OCI-M2 (cell line): ENCODE measurements around the gene SASS6.

ENCODE experiments used
- DNase-seq: peaks from one replicate; lab custom pipeline; 2025; ENCODE audit not compliant: unreplicated experiment; lab: John Stamatoyannopoulos, UW

The SASS6 gene, protein sequence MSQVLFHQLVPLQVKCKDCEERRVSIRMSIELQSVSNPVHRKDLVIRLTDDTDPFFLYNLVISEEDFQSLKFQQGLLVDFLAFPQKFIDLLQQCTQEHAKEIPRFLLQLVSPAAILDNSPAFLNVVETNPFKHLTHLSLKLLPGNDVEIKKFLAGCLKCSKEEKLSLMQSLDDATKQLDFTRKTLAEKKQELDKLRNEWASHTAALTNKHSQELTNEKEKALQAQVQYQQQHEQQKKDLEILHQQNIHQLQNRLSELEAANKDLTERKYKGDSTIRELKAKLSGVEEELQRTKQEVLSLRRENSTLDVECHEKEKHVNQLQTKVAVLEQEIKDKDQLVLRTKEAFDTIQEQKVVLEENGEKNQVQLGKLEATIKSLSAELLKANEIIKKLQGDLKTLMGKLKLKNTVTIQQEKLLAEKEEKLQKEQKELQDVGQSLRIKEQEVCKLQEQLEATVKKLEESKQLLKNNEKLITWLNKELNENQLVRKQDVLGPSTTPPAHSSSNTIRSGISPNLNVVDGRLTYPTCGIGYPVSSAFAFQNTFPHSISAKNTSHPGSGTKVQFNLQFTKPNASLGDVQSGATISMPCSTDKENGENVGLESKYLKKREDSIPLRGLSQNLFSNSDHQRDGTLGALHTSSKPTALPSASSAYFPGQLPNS

DNA sequence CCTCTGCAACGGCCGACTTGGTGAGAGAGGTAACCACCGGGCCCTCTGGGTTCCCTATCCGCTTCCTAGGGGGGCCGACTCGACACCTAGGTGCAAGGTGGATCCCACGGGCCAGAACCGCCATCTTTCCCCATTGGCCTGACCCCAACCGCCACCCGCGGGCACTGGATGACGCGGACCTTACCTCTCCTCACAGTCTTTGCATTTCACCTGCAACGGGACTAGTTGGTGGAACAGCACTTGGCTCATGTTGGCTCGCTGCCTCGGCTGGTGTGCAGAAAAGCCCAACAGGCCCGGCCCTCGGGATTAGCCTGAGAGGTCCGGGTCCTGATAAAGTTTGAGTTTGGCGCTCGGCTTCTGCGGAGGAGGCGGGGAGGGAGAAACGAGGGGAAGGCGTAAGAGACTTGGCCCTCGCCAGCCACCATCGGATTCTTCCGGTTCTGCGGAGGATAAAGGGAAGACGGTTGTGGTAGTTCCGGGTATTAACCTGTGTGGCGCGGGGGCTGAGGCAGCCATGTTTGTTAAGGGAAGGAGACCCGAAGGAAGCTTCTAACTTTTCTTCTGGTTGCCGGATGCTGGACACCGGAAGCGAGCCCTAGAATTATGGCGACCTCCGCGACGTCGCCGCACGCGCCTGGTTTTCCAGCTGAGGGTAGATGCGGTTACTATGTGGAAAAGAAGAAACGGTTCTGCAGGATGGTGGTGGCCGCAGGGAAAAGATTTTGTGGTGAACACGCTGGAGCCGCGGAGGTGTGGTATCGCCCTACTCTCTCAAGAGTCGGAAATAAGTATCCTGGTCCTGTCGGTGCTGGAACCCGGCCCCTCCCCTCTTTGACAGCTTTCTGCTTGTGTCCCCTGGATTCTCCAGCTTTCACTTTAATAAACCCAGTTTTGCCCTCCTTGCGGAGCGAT lies at the start of gene SASS6, which contains the start of gene TRMT13:
TSS of gene SASS6 (minus strand) at position 365 of the 912 bp plus-strand sequence. CDS start at position 249, 116 bp downstream.
TSS of gene TRMT13 (plus strand) at position 598 of the 912 bp plus-strand sequence. CDS start at position 604, 6 bp downstream.
- peak; percentile 61 for DNase-seq

DNA sequence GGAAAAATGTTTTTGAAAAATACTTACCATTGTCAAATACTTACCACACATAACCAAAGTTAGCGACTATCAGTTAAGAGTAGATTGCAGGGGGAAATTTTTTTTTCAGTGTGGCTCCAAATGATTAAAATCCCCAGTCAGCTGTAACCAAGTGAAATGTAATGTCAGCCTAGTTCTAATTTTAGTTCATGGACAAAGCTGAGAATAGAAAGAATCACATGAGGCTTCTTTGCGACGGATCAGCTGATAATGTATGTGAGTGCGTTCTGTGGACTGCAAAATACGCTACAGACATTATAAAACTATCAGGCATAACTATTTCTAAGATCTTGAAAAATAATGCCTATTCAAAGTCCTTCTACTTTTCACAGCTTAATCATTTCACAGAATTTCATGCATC lies 45.4 kb upstream of the SASS6 start, which contains the start of gene LRRC39:
TSS of gene LRRC39 (minus strand) at position 166 of the 400 bp plus-strand sequence. CDS start 9,740 bp downstream, outside the sequence.
- DNase-seq, result no peak

DNA sequence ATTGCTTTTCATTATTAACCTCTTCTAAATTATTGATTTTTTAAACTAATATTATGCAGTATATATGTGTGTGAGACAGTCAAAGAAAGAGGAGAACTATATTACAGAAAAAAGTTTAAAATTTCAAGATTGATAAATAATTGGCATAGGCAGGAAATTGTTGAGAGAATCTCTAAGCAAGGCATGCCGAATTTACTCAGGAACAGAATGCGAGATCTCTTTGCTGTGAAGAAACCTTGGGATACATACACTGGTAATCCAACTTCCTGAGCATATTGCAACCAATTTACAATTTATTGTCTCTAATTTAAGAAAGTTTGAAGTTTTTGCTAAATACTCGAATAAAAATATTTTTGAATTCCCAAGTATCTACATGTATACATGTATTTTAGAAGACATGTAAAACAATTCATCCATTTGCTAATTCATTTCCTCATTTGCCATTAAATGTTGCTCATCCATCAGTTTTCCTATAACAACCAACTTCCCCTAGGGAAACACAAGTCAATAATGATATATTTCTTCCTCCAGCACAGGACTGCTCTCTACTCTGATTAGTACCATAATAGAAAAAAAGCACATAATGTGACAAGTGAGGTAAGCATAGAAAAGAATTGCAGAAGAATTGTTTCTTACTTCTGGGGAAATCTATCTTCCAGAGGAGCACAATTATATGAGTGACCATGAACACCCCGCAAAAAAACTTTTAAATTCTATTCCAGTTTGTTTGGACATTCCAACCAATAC lies 44.7 kb upstream of the SASS6 start:
- DNase-seq, result no peak

DNA sequence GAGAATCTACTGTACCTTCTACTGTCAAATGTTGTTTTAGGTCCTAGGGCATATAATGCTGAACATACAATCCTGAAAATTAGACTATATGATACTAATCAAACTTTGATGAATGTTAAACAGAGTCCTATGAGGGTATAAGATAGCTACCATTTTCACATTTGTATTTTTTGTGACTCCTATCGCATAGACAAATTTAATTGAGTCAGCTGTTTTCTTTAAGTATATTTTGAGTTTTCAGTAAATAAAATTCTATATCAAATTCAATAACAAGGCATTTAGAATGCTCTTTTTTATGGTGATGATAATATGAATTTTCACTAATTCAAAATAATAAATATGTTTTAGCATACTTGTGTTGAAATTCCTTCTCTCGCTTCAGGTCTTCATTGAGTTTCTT lies 35.3 kb upstream of the SASS6 start:
- no peak for DNase-seq

DNA sequence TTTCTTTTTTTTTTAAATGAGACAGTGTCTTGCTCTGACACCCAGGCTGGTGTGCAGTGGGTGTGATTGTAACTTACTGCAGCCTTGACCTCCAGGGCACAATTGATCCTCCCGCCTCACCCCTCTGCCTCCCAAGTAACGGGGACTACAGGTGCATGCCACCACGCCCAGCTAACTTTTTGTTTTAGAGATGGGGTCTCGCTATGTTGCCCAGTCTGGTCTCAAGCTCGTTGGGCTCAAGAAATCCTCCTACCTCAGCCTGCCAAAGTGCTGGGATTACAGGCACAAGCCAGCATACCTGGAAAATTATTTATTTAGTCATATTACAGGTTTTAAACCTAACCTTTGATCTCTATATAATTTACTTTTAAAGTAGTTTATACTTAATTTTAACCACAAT lies 32.0 kb upstream of the SASS6 start:
- no peak for DNase-seq

DNA sequence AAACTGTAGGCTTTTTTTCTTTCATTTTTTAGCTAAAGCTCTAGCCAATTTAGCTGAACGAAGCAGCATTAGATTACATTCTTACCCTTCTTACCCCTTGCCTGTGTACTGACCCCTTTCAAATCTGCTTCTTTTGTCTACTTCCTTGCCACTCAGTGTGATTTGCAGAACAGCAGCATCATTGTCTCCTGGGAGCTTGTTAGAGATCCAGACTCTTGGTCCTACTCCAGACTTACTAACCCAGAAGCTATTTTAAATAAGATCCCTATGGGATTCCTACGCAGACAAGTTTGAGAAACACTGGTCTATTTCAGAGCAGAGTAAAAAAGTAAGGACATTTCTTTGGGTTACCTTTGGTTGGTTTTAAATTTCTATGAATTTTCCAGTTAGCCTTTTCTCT lies 31.5 kb upstream of the SASS6 start:
- DNase-seq, result no peak

DNA sequence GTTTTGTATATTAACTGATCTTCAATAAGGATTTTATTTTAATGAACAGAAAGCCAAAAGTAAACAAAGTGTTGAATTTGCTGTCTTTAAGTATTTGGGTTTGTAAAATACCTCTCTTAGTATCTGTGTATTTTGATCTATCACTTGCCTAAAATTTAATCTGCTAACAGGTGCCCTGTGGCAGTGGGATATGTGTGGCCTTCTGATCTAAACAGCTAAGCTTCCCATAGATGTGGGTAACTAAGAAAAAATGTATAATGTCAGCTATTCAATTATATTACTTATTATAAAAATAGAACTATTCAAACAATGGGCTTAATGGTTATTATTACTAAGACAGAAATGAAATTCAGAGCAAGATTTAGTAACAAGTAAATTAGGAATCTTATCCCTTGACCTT lies 30.2 kb upstream of the SASS6 start:
- no peak for DNase-seq

DNA sequence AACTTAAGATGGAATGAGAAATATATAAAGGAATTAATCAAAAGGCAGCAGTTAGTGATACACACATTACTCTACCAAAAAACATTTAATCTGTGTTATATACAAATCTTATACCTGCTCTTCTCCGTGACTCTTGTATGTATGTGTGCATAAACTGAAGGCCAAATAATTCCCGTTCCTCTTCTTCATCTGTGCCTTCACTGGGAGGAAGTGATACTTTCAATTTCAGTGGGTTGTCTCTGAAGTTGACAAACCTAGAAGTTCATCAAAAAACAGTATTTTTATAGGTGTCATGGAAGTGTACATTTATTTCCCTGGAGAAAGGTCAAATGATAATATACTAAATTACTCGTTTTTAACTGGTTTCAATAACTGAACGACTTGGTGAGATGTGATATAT lies 19.5 kb upstream of the SASS6 start:
- DNase-seq, result no peak

DNA sequence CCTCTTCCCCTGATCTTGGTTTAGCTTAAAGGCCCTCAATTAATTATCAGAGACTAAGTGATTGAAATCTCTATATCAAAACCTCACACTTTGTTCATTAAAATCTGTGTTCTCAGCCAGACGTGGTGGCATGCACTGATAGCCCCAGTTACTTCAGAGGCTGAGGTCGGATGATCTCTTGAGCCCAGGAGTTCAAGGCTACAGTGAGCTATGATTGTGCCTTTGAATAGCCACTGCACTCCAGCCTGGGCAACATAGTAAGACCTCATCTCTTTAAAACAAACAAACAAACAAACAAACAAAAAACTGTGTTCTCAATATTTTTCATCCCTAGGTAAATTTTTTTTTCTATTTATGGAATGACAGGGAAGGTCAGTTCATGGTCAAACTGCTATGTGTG lies 18.9 kb upstream of the SASS6 start:
- no peak for DNase-seq

DNA sequence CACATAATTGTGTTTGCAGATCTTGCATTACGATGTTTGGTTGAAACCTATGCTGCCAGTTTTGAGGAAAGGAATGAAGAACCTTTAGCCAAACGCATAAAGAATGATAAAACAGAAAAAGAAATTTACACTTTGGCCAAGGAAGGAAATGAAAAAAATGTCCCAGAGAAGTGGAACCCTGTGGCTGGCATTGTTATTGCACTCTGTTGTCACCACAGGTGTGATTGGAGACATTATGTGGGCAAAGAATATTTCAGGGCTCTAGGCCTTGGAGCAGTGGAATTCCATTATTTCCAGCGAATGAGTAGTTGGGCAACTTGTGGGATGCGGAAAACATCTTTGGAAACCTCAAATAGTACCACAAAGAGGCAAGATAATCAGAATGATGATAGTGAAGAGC lies 15.1 kb upstream of the SASS6 start:
- no peak for DNase-seq

DNA sequence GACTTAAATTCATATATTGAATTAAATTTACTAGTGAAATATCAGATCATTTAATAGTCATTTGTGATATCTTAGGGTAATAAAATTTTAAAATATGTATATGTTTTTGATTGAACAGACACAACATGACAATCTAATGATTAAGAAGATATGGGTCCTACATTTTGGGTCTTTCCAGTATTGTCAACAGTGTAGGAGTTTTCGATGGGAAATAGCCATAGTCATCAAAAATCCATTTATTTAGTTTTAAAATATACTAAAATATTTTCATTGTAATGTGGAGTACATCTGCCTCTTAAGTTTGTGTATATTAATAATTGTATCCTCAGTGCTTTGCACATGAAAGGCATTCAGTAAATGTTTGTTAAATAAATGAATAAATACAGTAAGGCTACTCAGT lies 14.2 kb upstream of the SASS6 start:
- DNase-seq, result no peak

DNA sequence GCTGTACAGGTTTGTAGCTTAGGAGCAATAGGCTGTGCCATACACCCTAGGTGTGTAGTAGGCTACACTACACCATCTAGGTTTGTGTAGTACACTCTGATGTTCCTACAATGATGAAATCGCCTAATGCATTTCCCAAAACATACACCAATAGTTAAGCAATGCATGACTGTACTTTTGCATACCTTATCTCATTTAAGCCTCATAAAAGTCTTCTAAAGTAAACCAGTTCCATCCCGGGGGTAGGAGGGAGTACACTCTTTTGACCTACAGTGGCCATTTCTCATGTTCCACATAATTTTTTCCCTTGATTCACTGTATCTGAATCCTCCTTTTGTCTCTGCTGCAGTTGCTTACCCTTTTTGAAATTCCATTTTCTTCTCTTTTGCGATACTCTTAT lies 12.4 kb upstream of the SASS6 start:
- no peak for DNase-seq

DNA sequence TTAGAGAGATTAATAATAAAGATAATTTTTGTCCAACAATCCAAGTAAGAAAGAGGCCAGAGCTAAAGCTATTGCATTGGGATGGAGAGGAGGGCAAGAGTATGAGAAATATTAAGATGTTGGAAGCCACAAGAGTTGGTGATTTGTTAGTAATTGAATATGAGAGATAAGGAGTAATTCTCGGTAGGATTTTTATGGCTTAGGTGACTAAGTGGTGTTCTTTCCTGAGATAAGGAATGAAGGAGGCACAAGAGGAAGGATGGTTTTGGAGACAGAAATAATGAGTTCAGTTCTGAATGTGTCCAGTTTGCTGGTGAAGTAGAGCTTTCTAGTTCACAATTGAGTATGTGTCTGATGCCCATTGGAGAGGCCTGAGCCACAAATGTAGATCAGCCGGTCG lies 9.6 kb upstream of the SASS6 start:
- no peak for DNase-seq

DNA sequence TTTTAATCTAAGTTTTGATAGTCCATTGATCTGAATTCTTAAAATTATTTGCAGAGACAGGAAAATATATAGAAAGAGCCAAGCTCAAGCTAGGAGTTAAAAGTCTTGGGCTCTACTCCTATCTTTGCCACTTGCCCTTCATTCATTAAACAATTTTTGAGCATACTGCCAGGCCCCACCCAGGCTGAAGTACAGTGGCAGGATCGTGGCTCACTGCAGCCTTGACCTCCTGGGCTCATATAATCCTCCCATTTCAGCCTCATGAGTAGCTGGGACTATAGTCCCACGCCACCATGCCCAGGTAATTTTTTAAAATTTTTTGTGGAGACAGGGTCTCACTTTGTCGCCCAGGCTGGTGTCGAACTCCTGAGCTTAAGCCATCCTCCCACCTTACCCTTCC lies 8.5 kb upstream of the SASS6 start:
- no peak for DNase-seq

DNA sequence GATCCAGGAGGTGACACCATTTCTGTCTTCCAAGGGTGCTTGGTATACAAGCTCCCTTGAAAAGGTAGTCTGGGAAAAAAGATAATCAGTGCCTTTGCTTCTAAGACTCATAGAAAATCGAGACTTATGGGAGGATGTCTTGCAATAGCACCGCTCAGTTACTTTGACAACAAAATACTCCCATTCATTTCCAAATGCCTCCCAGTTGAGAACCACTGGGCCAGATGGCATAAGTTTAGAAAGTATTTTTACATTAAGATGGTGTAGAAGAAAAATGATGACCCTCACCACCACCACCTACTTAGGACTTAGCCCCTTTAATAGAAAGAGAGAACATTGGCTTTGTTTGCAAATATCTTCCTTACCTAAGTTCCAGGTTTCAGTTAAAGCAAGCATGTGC lies 4.9 kb upstream of the SASS6 start:
- no peak for DNase-seq

DNA sequence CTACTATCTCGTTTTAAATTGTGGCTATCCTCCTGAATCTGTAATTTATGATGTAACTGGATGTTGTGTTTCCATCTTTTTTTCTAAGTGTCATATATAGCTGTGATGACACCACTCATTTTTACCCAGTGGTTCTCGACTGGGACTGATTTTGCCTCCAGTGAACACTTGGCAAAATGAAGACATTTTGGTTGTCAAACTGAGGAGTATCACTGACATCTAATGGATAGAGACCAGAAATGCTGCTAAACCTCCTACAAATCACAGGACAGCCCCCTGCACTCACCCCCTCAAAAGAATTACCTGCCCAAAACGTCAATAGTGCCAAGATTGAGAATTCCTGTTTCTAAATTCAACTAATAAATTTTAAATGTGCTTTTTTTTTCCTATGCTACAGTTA lies 2.1 kb upstream of the SASS6 start:
- no peak for DNase-seq

DNA sequence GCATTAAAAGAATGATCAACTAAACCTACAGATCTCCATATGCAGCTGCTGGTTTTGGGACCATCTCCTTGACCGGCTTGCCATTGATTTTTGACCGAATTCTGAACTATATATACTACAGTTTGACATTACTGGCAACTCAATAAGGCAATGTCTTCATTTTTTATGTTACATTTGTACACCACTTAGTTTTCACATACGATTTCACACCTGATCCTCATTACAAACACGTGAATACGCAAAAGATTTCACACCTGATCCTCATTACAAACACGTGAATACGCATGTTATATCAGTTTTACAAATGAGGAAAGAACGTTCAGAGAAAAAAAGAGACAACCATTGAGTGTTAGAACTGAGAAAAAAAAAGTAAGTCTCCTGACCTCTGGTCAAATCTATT lies 1.1 kb downstream of the SASS6 start:
- DNase-seq, result no peak

DNA sequence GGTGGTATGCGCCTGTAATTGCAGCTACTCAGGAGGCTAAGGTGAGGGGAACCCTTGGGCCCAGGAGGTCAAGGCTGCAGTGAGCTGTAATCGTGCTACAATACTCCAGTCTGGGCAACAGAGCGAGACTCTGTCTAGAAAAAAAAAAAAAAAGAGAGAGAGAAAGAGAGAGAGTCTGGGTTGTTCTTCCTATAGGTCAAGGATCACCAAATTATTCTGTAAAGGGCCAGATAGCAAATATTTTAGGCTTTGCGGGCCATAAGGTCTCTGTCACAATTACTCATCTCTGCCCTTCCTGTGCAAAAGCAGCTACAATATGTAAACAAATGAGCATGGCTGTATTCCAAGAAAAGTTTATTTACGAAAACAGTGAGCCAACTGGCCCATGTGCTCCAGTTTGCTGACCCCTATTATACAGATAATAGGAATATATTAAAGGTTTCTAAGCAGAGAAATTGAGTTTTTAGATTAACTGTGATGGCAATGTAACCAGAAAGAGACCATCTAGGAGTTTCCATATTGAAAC lies 2.1 kb downstream of the SASS6 start:
- no peak for DNase-seq

DNA sequence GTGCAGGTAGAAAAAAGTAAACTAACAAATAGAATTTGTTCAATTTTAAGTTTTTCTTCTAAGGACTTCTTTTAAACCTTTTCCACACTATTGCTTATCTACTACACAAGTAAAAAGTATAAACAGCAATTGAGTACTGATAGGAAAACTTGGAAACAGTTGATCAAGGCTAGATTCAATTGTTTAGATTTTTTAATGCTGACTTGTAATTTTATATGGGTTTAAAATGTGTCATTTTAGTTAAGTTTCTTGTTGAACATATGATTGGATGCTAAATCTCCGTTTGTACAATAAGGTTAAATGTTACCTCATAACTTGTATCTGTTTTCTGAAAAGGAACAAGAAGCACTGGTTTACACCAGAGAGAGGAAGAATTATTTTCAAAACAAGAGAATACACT lies 5.5 kb downstream of the SASS6 start:
- no peak for DNase-seq

DNA sequence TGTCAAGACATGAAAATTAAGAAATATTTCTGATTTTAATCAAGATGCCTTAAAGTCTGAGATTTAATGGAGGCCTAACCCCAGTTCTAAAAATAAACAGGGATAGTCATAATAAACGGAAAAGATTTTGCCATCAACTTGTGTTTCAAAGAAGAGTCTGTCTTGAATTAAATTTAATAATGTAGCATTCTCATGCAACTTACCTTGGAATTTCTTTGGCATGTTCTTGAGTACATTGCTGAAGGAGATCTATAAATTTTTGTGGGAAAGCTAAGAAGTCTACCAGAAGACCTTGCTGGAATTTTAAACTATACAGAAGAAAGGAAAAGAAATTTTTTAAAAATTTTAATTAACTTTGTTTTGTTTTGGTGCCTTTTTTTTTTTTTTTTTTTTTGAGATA lies 10.6 kb downstream of the SASS6 start:
- DNase-seq, result no peak
